Stomach (tissue), 9 donors: ENCODE data around the gene MBNL3. TPM values are rescaled to one million over a fixed set of nuclear protein-coding genes. Genes with fewer than 3 reads are reported as not detected.

Source experiments
- DNase-seq, 2 donors: peaks; one replicate each; pipeline versions ENCODE4 v3.0.0 to v3.0.0-alpha.2; 2013 to 2019
- H3K27ac ChIP-seq, 5 donors: fragments of 200-600 bp in 4 of 5; sonication (generic) in 4 of 5; one replicate each; pipeline ENCODE4 v1.5.1; 2013 to 2019; ENCODE audit warnings: mild to moderate bottlenecking in 1 of 5, moderate library complexity in 1 of 5
- H3K27me3 ChIP-seq, 3 donors: fragments of 200-600 bp; sonication (generic); one replicate each; pipeline ENCODE4 v1.5.1; 2017 to 2019; ENCODE audit warnings: mixed run types in 1 of 3
- H3K36me3 ChIP-seq, 4 donors: fragments of 200-600 bp; sonication (generic); 1 replicate in 3 of 4; 2 replicates in 1 of 4; pipeline ENCODE4 v1.5.1; 2016 to 2019
- H3K4me1 ChIP-seq, 4 donors: fragments of 200-600 bp; sonication (generic); one replicate each; pipeline ENCODE4 v1.5.1; 2016 to 2019
- H3K4me3 ChIP-seq, 4 donors: fragments of 200-600 bp; sonication (generic) in 3 of 4; one replicate each; pipeline ENCODE4 v1.5.1; 2016 to 2019; ENCODE audit warnings: mild to moderate bottlenecking in 1 of 4
- H3K9me3 ChIP-seq, 4 donors: fragments of 200-600 bp; sonication (generic); one replicate each; pipeline ENCODE4 v1.5.1; 2016 to 2019
- EP300 ChIP-seq: sonication (generic); formaldehyde crosslinking; IDR thresholded peaks from one replicate; pipeline ENCODE4 v1.6.1; 2017; ENCODE audit warnings: antibody characterized with exemption
- POLR2A ChIP-seq, 4 donors: fragments of 450-650 bp; IDR thresholded peaks; one replicate each; pipeline ENCODE4 v1.6.1; 2016; ENCODE audit warnings: antibody characterized with exemption in 4 of 4, control low read depth in 2 of 4, mild to moderate bottlenecking in 1 of 4, moderate library complexity in 1 of 4
- POLR2AphosphoS5 ChIP-seq, 3 donors: sonication (generic); formaldehyde crosslinking; IDR thresholded peaks; one replicate each; pipeline ENCODE4 v1.6.1; 2016; ENCODE audit warnings: antibody characterized with exemption in 3 of 3
- WGBS, 5 donors: extraction: QIAGEN DNeasy Blood & Tissue Kit in 3 of 5; methylation state at CpG; one replicate each; pipeline versions ENCODE4 v1.1.5 to v1.1.7; 2013 to 2018; 5-methylcytosine and 5-hydroxymethylcytosine counted together
- intact Hi-C: fragments of 100-400 bp; cut with DNase I; formaldehyde crosslinking; loops from one replicate; pipeline ENCODE4 v1.15.1; 2023; ENCODE audit warnings: low total_unique reads
- polyA plus RNA-seq, 3 donors: library from polyadenylated mRNA; stranded (reverse); fragments of 200-250 nt; gene quantifications; one replicate each; pipeline ENCODE4 v1.2.3, GENCODE V29; 2013
- total RNA-seq, 5 donors: library from RNA; depleted of rRNA; stranded (reverse); fragments of >200 nt; gene quantifications; one replicate each; pipeline versions ENCODE4 v1.1.0 to v1.2.3, GENCODE V29; 2014 to 2016
- TF ChIP-seq, protein P1 (sequence below), 7 experiments: fragments of 450-650 bp in 4 of 7; fragments of 200-600 bp in 3 of 7; sonication (generic) in 3 of 7; IDR thresholded peaks; one replicate each; pipeline ENCODE4 v1.5.1; 2016 to 2019; ENCODE audit warnings: antibody characterized with exemption in 7 of 7, control low read depth in 2 of 7, mild to moderate bottlenecking in 1 of 7
- donor health status: healthy with polysubstance abuse.
- donor health status: Bipolar disorder and iron deficiency.
- donor health status: healthy.

MBNL3 gene
- total and polyA plus RNA-seq, 8 donors, result 2.0 to 31.7 (median 6.7) TPM

DNA sequence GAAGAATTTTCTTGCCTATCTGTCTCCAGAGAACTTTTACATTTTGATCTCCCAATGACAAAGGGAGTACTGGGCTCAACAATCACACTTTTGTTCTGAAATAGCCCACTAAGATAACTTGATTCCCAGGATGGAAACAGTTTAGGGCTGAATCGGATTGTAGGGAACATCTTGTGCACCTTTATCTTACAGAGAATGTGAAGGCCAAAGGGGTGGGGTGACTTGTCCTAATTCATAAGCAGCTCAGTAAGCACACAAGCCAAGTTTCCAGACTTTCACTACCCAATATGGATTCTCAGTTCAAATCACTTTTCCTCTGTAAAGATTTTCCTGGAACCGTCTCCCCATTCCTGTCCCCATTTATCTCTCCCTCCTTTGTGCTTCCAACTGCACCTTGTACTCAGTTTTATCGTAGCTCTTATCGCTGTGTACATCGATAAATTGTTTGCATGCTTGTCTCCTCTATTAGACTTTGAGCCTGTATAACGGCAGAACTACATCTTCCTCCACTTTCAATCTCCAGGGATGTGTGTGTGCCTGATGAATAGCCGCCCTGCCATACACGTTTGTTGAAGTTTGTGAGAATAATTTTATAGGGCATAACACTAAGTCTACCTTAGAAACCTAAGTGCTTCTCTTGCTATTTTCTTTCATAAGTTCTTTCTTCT, 77.4 kb downstream of the MBNL3 start:
- H3K4me1 ChIP-seq, result peaks cover 0 to 6% (median 0%) of the 10 kb centered on the region in 4 donors
- H3K9me3 ChIP-seq, result no peaks in the 10 kb centered on the region
- TF ChIP-seq, protein P1, sequence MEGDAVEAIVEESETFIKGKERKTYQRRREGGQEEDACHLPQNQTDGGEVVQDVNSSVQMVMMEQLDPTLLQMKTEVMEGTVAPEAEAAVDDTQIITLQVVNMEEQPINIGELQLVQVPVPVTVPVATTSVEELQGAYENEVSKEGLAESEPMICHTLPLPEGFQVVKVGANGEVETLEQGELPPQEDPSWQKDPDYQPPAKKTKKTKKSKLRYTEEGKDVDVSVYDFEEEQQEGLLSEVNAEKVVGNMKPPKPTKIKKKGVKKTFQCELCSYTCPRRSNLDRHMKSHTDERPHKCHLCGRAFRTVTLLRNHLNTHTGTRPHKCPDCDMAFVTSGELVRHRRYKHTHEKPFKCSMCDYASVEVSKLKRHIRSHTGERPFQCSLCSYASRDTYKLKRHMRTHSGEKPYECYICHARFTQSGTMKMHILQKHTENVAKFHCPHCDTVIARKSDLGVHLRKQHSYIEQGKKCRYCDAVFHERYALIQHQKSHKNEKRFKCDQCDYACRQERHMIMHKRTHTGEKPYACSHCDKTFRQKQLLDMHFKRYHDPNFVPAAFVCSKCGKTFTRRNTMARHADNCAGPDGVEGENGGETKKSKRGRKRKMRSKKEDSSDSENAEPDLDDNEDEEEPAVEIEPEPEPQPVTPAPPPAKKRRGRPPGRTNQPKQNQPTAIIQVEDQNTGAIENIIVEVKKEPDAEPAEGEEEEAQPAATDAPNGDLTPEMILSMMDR (IDR thresholded peaks at IDR 0.05), result no peak
- TF ChIP-seq POLR2A (IDR thresholded peaks at IDR 0.05), result no peak
- TF ChIP-seq EP300, result no peak
- no peak for TF ChIP-seq POLR2AphosphoS5 (IDR thresholded peaks at IDR 0.05)
- DNase-seq, result no peak
- no peak overlapping the region for H3K27ac ChIP-seq
- H3K27me3 ChIP-seq, result peaks cover 0 to 5% (median 0%) of the 10 kb centered on the region in 3 donors
- intact Hi-C loops, result no loop called here
- H3K4me3 ChIP-seq, result no peak overlapping the region
- WGBS, 5 donors, result 40 to 53% (median 49%) methylated on average over 8 of the region's 8 CpGs
- H3K36me3 ChIP-seq, result no peaks in the 10 kb centered on the region

DNA sequence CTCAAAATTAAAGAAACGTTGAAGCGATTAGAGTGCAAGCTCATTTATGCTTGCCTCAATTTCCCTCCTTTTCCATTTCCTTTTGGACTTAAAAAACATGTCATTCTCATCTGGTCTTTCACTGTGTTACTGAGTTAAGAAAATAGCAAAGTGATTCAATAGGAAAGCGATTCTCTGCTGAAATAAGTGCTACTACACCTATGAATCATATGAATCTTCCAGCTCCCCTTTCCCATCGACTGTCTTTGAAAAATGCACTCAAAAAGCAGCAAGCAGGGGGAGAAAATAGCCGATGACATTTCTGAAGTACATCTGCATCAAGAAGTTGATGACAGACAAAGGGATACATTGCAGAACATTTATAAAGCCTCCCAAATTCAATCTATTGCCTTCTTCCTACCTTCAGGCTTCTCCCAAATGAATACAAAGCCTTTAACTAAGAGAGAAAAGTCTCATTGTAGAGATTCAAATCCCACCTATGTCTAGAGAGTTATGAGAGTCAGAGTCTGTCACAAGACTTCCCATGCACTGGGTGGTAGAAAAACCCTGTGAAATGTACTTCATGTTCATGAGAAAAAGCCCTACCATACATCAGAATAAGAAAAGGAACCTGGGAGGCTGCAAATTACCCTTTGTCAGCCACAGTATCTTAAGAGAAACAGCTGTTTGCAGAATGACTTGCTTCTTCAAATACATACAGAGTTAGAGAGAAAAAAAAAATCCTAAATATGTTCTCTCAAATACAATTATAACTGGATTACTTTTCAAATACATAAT, 78.9 kb downstream of the MBNL3 start:
- H3K9me3 ChIP-seq, result no peaks in the 10 kb centered on the region
- no peaks in the 10 kb centered on the region for H3K36me3 ChIP-seq
- H3K27ac ChIP-seq, result no peak overlapping the region
- WGBS, 5 donors, result 57 to 81% (median 80%) methylated on average over 5 of the region's 5 CpGs
- H3K27me3 ChIP-seq, result peaks cover 0 to 5% (median 0%) of the 10 kb centered on the region in 3 donors
- no peak overlapping the region for H3K4me3 ChIP-seq
- TF ChIP-seq POLR2A (IDR thresholded peaks at IDR 0.05), result no peak
- no peak for TF ChIP-seq POLR2AphosphoS5 (IDR thresholded peaks at IDR 0.05)
- TF ChIP-seq EP300, result no peak
- TF ChIP-seq, protein P1 (IDR thresholded peaks at IDR 0.05), result no peak
- H3K4me1 ChIP-seq, result peaks cover 0 to 6% (median 0%) of the 10 kb centered on the region in 4 donors
- no peak for DNase-seq
- intact Hi-C loops, result no loop called here

DNA sequence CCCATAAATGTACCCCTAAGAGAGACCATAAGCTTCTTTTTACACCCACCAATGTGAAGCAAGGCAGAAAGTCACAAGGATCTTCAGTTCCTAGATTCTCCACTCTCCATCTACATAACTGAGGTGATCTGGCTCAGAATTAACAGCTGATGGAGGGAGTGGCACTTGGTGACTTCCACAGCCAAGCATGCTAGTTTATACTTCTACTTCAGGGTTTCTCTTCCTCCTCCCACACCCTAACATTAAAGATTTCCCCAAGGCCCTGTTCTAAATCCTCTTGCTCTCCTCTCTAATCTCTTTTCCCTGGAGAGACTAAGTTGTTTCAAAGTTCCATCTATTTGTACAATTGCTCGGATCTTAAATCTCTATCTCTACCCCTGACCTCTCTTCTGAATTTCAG, 81.1 kb downstream of the MBNL3 start:
- Histone ChIP-seq H3K36me3 (no peaks in the 10 kb centered on the region), H3K27me3 (peaks cover 0 to 5% (median 0%) of the 10 kb centered on the region in 3 donors), H3K4me3 (no peak overlapping the region), H3K9me3 (no peaks in the 10 kb centered on the region), H3K4me1 (peaks cover 0 to 6% (median 0%) of the 10 kb centered on the region in 4 donors), H3K27ac (no peak overlapping the region)
- TF ChIP-seq, protein P1 (IDR thresholded peaks at IDR 0.05), result no peak
- no peak for TF ChIP-seq POLR2AphosphoS5 (IDR thresholded peaks at IDR 0.05)
- no peak for TF ChIP-seq POLR2A (IDR thresholded peaks at IDR 0.05)
- TF ChIP-seq EP300, result no peak
- 54 to 83% (median 57%) methylated on average over 1 of the region's 1 CpG for WGBS, 5 donors
- DNase-seq, result no peak
- intact Hi-C loops, result no loop called here

DNA sequence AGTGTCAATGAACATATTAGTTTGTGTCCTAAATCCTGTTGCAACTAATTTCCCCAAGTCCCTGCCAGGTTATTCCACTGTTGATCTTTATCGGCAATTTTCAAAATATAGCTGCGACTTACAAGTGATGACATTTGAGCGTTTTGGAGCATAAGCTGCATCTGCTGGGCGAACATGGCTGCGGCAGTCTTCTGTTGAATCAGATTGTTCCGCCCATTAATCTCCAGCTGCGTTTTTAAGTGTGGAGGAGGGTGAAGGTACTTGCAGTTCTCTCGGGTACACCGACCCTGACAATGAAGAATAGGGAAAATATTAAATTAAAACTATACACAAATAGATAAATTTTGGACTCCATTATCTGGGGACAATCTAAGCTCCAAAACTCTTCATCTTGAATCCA, 82.7 kb downstream of the MBNL3 start:
- 79 to 99% (median 93%) methylated on average over 9 of the region's 9 CpGs for WGBS, 5 donors
- no peak overlapping the region for H3K4me3 ChIP-seq
- no peak for DNase-seq
- H3K36me3 ChIP-seq, result no peaks in the 10 kb centered on the region
- H3K4me1 ChIP-seq, result peaks cover 0 to 6% (median 0%) of the 10 kb centered on the region in 4 donors
- H3K27me3 ChIP-seq, result no peaks in the 10 kb centered on the region
- intact Hi-C loops, result no loop called here
- H3K27ac ChIP-seq, result no peak overlapping the region
- no peaks in the 10 kb centered on the region for H3K9me3 ChIP-seq
- TF ChIP-seq POLR2AphosphoS5 (IDR thresholded peaks at IDR 0.05) (no peak), EP300 (no peak), POLR2A (IDR thresholded peaks at IDR 0.05) (no peak)
- TF ChIP-seq, protein P1 (IDR thresholded peaks at IDR 0.05), result no peak
